Amygdala (tissue), 56 donors: ENCODE results near the gene C1QTNF12.

ENCODE experiments used
- DNase-seq, 56 donors: peaks; one replicate each; lab custom pipeline; 2025; lab: John Stamatoyannopoulos, UW

C1QTNF12 gene

GRCh38 chr1:1246577-1247340 is at the start of gene C1QTNF12:
Gene C1QTNF12, minus strand, starts transcription at chr1:1246722. Its CDS starts 32 bp downstream, at chr1:1246690.
- DNase-seq, result no peak

- DNase-seq, result no peak
Measured at GRCh38 chr1:1295154-1295923, 48.8 kb upstream of the C1QTNF12 start.

DNA sequence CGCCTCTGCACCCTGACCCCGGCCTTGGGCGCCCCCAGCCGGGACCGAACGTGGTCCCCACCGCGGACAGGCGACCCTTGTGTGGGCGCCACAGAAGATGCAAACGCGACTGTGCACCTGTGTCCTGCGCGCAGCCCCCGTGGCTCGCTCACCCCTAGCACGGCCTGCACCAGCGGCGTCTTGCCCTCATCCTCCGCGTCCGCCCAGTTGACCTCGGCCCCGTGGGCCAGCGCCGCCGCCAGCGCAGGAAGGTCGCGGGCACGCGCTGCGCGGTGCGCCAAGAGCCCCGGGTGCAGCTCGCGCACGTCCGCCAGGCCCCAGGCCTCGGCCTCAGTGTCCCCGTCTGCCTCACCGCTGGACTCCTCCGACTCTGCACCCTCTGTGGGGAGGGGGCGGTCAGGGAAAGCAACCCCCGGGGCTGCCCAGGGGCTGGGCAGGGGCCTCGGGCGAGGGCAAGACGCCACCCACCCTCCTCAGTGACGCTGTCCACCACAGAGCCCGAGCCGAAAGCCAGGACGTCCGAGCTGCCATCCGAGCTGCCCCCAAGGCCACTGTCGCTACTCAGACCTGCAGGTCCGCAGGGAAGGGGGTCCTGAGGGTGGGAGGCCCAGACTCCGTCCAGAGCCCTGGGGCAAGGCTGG is 47.8 kb upstream of the C1QTNF12 start:
- no peak for DNase-seq

DNA sequence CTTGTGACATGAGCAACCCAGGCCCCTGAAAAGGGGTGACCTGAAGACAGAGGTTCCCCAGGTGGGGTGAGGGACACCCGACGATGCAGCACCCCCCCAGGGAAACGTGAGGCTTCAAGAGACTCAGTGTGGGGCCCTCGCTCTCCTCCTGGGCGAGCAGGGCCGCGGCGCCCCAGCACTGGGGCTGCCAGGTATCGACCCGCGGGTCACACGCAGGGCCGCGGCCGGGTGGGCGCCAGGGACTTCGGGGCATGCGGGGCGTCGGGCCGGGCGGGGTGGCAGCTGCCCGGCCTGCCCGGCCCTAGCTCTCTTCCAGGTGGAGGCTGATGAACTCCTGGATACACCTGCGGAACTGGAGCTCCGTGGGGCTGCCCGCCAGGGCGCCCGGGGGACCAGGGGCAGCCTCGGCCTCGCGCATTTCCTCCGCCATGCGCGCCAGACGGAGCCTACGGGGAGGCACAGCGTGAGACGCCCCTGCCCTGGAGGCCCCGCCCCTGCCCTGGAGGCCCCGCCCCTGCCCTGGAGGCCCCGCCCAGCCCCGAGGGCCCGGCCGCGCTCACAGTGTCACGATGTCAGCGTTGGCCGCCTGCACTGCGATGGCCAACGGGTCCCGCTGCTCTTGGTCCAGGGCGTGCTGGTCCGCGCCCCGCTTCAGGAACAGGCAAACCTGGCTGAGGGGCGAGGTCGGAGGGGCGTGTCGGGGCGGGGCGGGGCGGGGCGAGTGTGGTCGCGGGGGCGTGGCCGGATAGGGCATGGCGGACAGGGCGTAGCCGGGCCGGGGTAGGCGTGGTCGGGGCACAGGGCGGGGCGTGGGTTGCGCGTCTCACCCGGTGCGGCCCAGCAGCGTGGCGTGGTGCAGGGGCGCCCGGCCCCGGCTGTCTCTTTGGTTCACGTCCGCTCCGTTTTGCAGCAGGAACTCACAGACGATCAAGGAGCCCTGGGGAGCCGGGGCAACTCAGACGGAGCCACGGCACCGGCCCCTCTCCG is 47.0 kb upstream of the C1QTNF12 start:
- no peak for DNase-seq

DNA sequence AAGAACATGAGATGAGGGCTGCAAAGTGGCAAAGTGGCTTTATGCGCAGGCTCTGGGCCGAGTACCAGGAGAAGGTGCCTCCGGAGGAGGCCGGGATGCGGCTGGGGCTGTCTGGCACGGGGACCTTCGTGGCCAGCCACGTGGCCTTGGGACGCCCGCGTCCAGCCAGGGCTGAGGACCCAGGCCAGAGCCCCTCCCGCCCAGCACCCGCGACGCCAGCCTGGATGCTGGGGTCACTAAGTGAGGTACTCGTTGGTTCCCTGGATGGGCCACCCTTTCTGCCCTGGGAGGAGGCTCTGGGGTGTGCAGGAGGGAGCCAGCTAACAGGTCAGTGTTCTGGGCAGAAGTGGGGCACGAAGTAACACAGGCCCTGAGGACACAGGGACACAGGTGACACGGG is 46.3 kb upstream of the C1QTNF12 start:
- DNase-seq, result no peak

GRCh38 chr1:1292442-1292779 is 45.9 kb upstream of the C1QTNF12 start:
- no peak for DNase-seq

DNA sequence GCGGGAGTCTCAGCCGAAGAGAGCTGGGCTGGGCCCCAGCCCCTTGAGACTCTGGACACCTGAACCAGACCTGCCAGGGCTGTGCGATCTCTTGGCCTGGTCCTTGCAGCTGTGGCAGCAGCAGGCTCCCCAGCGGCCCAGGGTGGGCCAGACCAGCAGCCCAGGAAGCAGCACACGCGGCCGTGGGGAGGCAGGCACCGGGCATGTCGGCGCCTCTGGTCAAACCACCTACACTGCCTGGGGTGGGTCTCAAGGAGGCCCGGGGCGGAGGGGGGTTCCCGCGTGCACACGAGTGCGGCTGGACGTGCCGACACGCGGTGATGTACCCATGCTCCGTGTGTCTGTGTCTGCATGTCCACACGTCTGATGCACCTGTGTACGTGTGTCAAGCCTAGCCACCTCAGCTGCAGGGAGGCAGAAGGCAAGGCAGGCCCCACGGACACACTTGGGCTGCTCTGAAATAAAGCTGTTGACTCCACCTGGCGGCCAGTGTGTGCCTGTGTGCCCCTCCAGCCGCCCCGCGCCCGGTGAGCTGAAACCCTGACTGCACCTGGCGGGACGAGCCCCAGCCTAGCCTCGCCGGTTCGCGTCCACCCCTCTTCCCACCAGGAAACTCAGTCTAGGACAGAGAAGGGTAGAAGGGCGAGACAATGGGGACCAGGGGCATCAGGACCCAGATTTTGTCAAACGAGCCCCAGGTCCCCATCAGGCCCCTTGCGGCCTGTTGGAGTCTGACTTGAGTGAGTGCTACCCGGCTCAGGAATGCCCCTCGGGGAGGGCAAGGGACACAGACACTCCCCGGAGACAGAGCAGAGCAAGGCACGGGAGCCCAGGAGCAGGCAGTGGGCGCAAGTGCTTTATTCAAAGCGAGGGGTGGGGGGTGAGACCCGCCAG is 45.3 kb upstream of the C1QTNF12 start:
- DNase-seq, result peak in 11 of 56 donors; percentile 11 to 50 (median 37)

DNA sequence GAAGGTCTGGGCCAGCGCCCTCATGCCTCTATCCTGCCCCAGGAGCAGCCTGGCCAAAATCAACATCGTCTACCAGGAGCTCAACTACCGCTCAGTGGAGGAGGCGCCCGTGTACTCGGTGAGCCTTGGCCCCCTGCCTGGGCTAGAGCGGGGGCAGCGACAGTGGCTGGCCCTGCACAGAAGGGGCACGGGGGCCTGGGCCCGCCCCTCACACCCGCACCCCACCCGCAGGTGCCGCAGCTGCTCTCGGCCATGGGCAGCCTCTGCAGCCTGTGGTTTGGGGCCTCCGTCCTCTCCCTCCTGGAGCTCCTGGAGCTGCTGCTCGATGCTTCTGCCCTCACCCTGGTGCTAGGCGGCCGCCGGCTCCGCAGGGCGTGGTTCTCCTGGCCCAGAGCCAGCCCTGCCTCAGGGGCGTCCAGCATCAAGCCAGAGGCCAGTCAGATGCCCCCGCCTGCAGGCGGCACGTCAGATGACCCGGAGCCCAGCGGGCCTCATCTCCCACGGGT is 44.6 kb upstream of the C1QTNF12 start:
- DNase-seq, result peak in 2 of 56 donors; percentile 38 to 42

GRCh38 chr1:1290238-1290731 is 43.8 kb upstream of the C1QTNF12 start:
- DNase-seq, result peak in 6 of 56 donors; percentile 26 to 60 (median 33)

DNA sequence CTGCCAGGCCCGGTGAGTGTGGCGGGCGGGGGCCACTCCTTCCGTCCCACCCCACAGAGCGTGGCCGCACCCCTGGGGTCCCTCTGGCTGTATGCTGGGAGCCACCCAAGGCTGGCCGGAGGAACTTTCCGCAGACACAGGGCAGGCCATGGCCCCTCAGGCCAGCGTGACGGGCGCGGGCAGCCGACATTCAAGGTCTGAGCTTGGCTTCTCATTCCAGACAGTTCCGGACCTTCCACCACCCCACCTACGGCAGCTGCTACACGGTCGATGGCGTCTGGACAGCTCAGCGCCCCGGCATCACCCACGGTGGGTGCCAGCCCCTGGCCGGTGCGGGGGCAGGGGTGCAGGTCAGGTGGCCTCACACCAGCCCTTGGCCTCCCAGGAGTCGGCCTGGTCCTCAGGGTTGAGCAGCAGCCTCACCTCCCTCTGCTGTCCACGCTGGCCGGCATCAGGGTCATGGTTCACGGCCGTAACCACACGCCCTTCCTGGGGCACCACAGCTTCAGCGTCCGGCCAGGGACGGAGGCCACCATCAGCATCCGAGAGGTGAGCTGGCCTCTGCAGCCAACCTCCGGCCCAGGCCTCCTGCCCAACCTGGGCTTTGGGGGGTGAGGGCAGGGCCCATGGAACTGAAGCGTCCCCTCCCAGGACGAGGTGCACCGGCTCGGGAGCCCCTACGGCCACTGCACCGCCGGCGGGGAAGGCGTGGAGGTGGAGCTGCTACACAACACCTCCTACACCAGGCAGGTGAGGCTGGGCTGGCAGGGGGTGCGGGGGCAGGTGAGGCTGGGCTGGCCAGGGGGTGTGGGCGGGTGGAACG is 41.0 kb upstream of the C1QTNF12 start:
- DNase-seq, result no peak

DNA sequence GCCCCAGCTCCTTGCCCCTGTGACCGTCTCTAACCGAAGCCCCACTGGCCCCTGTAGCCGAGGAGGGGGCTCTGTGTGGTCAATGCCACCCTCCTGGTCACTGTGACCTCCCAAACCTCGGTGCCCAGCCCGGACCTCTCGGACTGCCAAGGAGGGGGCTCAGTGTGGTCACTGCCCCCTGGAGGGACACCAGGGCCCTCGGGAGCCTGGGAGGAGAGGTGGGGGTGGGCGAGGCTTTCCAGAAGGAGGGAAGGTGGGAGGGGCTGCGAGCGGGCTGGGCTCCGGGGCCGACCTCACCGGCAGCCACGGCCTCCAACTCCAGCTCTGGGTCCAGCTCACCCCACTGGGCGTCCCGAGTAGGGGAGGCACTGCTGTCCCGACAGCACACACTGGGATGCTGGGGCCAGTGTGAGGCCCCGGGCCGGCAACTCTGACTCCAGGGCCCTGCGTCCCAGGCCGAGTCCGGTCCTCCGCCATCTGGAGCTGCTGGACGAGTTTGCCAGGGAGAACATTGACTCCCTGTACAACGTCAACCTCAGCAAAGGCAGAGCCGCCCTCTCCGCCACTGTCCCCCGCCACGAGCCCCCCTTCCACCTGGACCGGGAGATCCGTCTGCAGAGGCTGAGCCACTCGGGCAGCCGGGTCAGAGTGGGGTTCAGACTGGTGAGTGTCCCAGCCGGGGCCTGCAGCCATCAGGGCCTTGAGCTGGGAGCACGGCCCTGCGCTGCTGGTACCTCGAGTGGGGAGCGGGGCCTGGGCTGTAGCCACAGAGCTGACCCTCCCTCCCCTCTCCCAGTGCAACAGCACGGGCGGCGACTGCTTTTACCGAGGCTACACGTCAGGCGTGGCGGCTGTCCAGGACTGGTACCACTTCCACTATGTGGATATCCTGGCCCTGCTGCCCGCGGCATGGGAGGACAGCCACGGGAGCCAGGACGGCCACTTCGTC is 40.1 kb upstream of the C1QTNF12 start:
- DNase-seq, result no peak

DNA sequence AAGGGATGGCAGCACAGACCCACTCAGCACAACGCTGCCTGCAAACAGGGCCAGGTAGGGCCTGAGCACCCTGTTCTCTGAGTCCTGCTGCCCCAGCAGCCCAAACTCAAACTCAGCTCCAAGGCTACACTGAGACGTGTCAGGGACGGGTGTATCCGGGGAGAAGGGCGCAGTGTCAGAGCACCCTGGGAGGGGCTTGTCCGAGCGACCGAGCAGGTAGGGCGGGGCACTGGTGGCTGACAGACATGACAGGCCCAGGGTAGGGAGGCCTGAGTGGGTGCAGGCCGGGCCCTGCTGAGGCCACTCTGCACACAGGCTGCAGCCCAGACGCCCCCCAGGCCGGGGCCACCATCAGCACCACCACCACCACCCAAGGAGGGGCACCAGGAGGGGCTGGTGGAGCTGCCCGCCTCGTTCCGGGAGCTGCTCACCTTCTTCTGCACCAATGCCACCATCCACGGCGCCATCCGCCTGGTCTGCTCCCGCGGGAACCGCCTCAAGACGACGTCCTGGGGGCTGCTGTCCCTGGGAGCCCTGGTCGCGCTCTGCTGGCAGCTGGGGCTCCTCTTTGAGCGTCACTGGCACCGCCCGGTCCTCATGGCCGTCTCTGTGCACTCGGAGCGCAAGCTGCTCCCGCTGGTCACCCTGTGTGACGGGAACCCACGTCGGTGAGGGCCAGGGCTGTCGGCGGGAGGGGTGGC is 39.2 kb upstream of the C1QTNF12 start:
- DNase-seq, result no peak

DNA sequence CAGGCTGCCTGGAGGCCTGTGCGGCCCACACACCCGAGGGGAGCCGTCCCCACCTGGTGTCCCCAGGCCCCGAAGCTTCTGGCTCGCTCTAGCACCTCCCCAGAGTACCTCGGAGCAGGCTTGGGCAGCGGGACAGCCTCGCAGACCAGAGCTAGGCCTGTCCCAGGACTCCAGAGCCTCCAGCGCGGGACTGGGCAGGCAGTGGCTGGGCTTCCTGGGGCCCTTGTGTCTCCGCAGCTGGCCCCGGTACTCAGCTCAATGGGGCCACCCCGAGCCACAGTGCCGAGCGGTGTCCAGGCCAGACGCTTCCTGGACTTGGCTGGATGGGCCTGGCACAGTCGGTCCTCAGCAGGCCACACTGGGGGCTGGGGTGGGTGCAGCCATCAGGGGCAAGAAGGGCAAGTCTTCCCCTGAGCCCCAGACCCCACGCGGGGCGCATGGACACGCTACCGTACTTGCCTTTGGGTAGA is 38.6 kb upstream of the C1QTNF12 start:
- DNase-seq, result no peak

- no peak for DNase-seq
Measured at GRCh38 chr1:1284221-1285101, 37.9 kb upstream of the C1QTNF12 start.

DNA sequence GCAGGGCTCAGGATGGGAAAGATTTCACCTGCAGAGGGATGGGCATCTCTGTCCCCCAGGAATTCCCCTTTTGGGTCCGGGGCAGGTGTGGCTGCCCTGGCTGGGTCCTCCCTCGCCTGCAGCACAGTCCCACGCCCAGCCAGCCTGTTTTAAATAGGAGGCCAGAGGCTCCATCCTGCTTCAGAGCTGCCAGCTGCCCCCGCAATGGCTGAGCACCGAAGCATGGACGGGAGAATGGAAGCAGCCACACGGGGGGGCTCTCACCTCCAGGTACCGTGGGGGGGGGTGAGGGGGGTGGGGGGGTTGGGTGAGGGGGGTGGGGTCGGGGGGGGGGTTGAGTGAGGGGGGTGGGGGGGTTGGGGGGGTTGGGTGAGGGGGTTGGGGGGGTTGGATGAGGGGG is 37.3 kb upstream of the C1QTNF12 start:
- no peak for DNase-seq
